AG09319 (cell line): Measurements from ENCODE around the gene C22orf39.

Experiments
- DNase-seq: peaks from one replicate; pipeline ENCODE4 v3.0.0-alpha.2; 2010; ENCODE audit warnings: low read depth; ENCODE audit errors: extremely low read depth
- CTCF ChIP-seq: IDR thresholded peaks from 2 replicates; pipeline ENCODE4 v1.5.1; 2011; ENCODE audit warnings: low read depth, mild to moderate bottlenecking, inconsistent platforms, low read length, moderate library complexity

Gene C22orf39

GRCh38 chr22:19424186-19424500 is 23.4 kb downstream of the C22orf39 start:
- TF ChIP-seq CTCF = no peak
- no peak for DNase-seq

- DNase-seq = no peak
- TF ChIP-seq CTCF = no peak
Measured at GRCh38 chr22:19422440-19423301, 24.8 kb downstream of the C22orf39 start.

GRCh38 chr22:19420321-19420720 is 27.2 kb downstream of the C22orf39 start:
- no peak for DNase-seq

GRCh38 chr22:19419464-19420178 is 27.9 kb downstream of the C22orf39 start:
- TF ChIP-seq CTCF = no peak
- no peak for DNase-seq

More at GRCh38 chr22:19420321-19420720, 27.2 kb downstream of the C22orf39 start:
- TF ChIP-seq CTCF = no peak

- no peak for TF ChIP-seq CTCF
- no peak for DNase-seq
Measured at GRCh38 chr22:19419086-19419463, 28.4 kb downstream of the C22orf39 start.

- DNase-seq = no peak
- TF ChIP-seq CTCF = no peak
Measured at GRCh38 chr22:19412923-19413322, 34.6 kb downstream of the C22orf39 start.

GRCh38 chr22:19412478-19412877 is 35.0 kb downstream of the C22orf39 start:
- no peak for DNase-seq

More at GRCh38 chr22:19412478-19412877, 35.0 kb downstream of the C22orf39 start:
- TF ChIP-seq CTCF = no peak
